ENCODE data around the gene LPO. TPM values are rescaled to one million over a fixed set of nuclear protein-coding genes. Genes with fewer than 3 reads are reported as not detected.

The LPO gene
- total RNA-seq, 1 experiment from 2014 or later = not detected

GRCh38 chr17:58250344-58251011, 12.1 kb downstream of the LPO start:
- no peaks in the 10 kb centered on the region for H3K9me3 ChIP-seq (ENCODE audit: control insufficient read depth, insufficient read depth, low read depth, low read length)
- TF ChIP-seq REST (IDR thresholded peaks at IDR 0.05; ENCODE audit: insufficient read depth in 1 of 2, low read depth in 2 of 2, low read length in 1 of 2) = no peak
- TF ChIP-seq POLR2AphosphoS5 (IDR thresholded peaks at IDR 0.05; ENCODE audit: low read depth, low read length) = no peak
- TF ChIP-seq SIN3A (IDR thresholded peaks at IDR 0.05; ENCODE audit: borderline replicate concordance, insufficient read depth, low read depth, low read length) = no peak
- TF ChIP-seq CTCF (IDR thresholded peaks at IDR 0.05) = no peak
- no peak for TF ChIP-seq TCF7L2 (IDR thresholded peaks at IDR 0.05; ENCODE audit: low read depth, low read length)
- intact Hi-C loops (cut with micrococcal nuclease; ENCODE audit: unreplicated experiment) = no loop called here
- ChIA-PET POLR2A (no interaction called here), CTCF (interaction anchor here (0.5 to 1.0 kb wide), 4 partner anchors 34 to 189 kb away, joined by 3 to 4 read pairs (median 3); no protein-coding TSS in a partner anchor)
- no peaks in the 10 kb centered on the region for H3K4me1 ChIP-seq (ENCODE audit: control insufficient read depth, insufficient read depth, low read length)
- ATAC-seq (no peak), DNase-seq (ENCODE audit: low read depth, low spot score) (no peak)
- no peak overlapping the region for H3K4me3 ChIP-seq (ENCODE audit: low read depth in 2 of 2, low read length in 2 of 2)
- H3K27me3 ChIP-seq (ENCODE audit: control insufficient read depth, insufficient read depth, low read length) = peaks cover 2% of the 10 kb centered on the region; the same call in 1 of the 2 replicates
- in situ Hi-C loops (cut with HindIII; ENCODE audit: low pct_unique_long_range_greater_than_20kb, low sequenced_read_pairs) = no loop called here
- BruUV-seq (replicated peaks) = no TSS peak
- H3K27ac ChIP-seq (ENCODE audit: low read length) = no peak overlapping the region
- no peaks in the 10 kb centered on the region for H3K36me3 ChIP-seq (ENCODE audit: control insufficient read depth, insufficient read depth, low read length)

- H3K36me3 ChIP-seq (ENCODE audit: control insufficient read depth, insufficient read depth, low read length) = no peaks in the 10 kb centered on the region
- POLR2A ChIA-PET = no interaction called here
- CTCF ChIA-PET = no interaction called here
- peaks cover 2% of the 10 kb centered on the region; the same call in 1 of the 2 replicates for H3K27me3 ChIP-seq (ENCODE audit: control insufficient read depth, insufficient read depth, low read length)
- no peak for ATAC-seq
- no peak for DNase-seq (ENCODE audit: low read depth, low spot score)
- in situ Hi-C loops (cut with HindIII; ENCODE audit: low pct_unique_long_range_greater_than_20kb, low sequenced_read_pairs) = no loop called here
- no peak overlapping the region for H3K4me3 ChIP-seq (ENCODE audit: low read depth in 2 of 2, low read length in 2 of 2)
- TF ChIP-seq SIN3A (IDR thresholded peaks at IDR 0.05; ENCODE audit: borderline replicate concordance, insufficient read depth, low read depth, low read length) = no peak
- TF ChIP-seq REST (IDR thresholded peaks at IDR 0.05; ENCODE audit: insufficient read depth in 1 of 2, low read depth in 2 of 2, low read length in 1 of 2) = no peak
- TF ChIP-seq POLR2AphosphoS5 (IDR thresholded peaks at IDR 0.05; ENCODE audit: low read depth, low read length) = no peak
- no peak for TF ChIP-seq TCF7L2 (IDR thresholded peaks at IDR 0.05; ENCODE audit: low read depth, low read length)
- TF ChIP-seq CTCF (IDR thresholded peaks at IDR 0.05) = no peak
- no peaks in the 10 kb centered on the region for H3K9me3 ChIP-seq (ENCODE audit: control insufficient read depth, insufficient read depth, low read depth, low read length)
- H3K27ac ChIP-seq (ENCODE audit: low read length) = no peak overlapping the region
- no TSS peak for BruUV-seq (replicated peaks)
- intact Hi-C loops (cut with micrococcal nuclease; ENCODE audit: unreplicated experiment) = no loop called here
- H3K4me1 ChIP-seq (ENCODE audit: control insufficient read depth, insufficient read depth, low read length) = no peaks in the 10 kb centered on the region
These were observed 13.8 kb downstream of the LPO start for GRCh38 chr17:58252141-58252540.

Measured in Panc1 (cell line).